Daoy (cell line): Measurements from ENCODE around the gene MCM7. TPM values are rescaled to one million over a fixed set of nuclear protein-coding genes. Genes with fewer than 3 reads are reported as not detected.
"Not testable (repeated sequence)": the region's sequence is repeated elsewhere in the genome, so short reads cannot be mapped to it uniquely, and the experiment has no call there.

Experiments used
- DNase-seq: peaks from one replicate; pipeline ENCODE4 v3.0.0-alpha.2; 2015; ENCODE audit warnings: low read depth
- total RNA-seq: library from RNA; depleted of rRNA; stranded (reverse); fragments of >200 nt; shearing (Covaris generic); gene quantifications from 2 replicates; pipeline ENCODE4 v1.2.3, GENCODE V29; 2014; rRNA removed

The MCM7 gene
- total RNA-seq = 469 and 539 TPM in 2 replicates

DNA sequence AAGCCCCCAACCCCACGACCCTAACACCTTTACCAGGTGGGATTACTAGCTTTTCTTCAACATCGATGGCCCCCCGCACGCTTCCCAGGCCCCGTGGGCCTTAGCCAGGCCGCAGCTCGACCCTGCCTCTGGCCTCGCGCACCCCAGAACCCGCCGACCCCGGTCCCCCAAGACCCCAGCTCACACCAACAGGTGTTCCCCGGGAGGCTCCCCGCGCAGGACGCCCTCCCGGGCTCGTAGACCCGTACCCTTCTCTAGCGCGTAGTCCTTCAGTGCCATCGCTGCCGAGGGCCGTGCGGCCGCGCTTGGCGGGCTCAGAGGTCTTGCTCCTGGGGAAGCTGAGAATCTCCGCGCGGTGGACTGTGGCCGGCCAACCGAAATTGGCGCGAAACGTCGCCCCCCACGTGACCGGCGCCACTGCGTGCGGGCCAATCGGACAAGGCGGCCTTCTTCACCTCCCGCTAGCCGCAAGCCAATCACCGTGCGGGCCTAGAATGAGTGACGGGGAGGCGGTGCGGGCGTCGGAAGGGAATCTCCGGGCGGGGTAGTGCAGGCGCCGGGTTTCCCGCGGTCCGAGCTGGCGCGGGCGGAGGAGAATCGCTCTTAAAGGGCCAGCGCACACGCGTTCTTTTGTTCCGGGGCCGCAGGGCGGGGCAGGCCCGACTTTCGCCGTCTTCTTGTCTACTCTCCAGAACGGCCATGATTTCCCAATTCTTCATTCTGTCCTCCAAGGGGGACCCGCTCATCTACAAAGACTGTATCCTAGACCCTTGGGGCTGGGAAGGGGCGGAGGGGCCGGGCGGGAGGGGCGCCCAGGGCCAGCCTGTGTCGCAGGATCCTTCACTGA, at the start of gene MCM7, which contains the start of gene AP4M1:
TSS of gene MCM7 (minus strand) at position 382 of the 847 bp plus-strand sequence. CDS start at position 279, 103 bp downstream.
TSS of gene AP4M1 (plus strand) at position 628 of the 847 bp plus-strand sequence. CDS start at position 700, 72 bp downstream.
- peak; percentile 100 for DNase-seq

DNA sequence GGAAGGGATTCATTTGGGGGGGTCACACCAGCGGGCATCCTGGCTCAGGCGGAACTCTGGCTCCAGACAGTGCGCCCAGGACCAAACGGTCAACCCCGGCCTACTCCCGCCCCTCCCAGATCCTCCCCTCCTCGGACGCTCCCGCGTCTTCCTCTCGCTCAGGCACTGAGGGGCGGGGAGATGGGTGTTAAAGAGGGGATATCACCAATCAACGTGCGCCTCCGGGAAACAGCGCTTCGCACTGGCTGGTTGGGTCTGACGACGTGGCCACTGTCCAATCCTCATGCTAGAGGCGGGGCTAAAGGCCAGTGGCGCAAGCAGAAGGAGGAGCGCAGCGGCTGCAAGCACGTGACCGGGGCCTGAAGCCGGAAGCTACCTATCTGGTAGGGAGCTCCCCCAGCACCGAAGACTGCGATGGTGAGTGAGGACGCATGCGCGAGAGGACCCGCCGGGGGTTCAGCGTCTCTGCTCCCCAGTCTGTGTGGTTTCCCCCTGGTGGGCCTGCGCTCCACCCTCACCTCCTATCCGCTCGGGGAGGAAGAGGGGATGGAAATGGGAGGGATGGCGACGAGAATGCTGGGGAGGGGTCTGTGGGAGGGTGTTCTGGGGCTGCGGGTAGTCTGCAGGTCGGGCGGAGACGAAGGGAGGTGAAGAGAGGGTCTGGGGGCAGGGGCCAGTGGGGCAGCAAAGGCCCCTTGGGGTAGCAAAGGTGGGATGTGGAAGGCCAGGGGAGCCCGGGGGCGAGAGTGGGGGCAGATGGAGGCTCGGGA, 47.5 kb upstream of the MCM7 start, which contains the start of gene LAMTOR4:
TSS of gene LAMTOR4 (plus strand) at position 360 of the 770 bp plus-strand sequence. CDS start at position 415, 55 bp downstream.
- DNase-seq = peak; percentile 100

DNA sequence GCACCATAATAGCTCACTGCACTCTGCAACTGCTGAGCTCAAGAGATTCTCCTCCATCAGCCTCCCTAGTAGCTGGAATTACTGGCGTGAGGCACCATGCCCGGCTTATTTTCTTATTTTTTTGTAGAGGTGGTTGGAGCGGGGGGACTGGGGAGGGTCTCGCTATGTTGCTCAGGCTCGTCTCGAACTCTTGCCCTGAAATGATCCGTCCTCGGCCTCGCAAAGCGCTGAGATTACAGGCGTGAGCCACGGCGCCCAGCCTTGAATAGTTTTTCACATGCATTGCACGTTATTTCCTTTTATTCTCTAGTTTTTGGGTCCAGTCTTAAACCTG, 47.0 kb upstream of the MCM7 start:
- no peak for DNase-seq

DNA sequence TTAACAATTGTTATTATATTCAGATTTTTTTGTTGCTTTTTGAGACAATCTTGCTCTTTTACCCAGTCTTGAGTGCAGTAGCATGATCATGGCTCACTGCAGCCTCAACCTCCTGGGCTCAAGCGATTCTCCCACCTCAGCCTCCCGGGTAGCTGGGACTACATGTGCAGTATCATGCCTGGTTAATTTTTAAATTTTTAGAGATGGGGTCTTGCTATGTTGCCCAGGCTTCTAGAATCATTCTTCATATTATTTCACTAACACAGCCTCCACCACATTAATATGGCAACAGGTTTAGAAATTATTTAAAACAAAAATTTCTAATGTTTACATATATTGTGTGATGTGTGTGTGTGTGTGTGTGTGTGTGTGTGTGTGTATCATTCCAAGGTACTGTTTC, 46.1 kb upstream of the MCM7 start:
- DNase-seq = no peak

DNA sequence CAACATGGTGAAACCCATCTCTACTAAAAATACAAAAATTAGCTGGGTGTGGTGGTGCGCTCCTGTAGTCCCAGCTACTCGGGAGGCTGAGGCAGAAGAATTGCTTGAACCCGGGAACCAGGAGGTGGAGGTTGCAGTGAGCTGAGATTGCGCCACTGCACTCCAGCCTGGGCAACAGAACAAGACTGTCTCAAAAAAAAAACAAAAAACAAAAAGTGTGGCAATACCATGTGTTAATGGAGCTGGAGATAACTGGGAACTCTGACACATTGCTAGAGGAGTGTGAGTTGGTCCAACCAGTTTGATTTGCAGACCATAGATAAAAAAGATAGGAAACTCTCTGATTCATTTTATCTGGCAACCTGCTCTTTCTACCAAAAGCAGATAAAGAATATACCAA, 45.2 kb upstream of the MCM7 start:
- not testable (repeated sequence) for DNase-seq

DNA sequence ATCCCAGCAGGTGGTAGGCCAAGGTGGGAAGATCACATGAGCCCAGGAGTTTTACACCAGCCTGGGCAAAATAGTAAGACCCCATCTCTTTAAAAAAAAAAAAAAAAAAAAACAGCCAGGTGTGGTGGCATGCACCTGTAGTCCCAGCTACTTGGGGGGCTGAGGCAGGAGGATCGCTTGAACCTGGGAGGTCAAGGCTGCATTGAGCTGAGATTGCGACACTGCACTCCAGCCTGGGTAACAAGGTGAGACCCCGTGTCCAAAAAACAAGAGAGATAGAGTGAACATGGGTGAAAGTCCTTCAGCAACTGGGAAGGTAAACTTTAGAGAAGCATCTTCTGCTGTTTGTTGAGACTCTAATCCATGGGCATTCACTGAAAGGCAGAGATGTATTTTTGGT, 41.3 kb upstream of the MCM7 start:
- no peak for DNase-seq

DNA sequence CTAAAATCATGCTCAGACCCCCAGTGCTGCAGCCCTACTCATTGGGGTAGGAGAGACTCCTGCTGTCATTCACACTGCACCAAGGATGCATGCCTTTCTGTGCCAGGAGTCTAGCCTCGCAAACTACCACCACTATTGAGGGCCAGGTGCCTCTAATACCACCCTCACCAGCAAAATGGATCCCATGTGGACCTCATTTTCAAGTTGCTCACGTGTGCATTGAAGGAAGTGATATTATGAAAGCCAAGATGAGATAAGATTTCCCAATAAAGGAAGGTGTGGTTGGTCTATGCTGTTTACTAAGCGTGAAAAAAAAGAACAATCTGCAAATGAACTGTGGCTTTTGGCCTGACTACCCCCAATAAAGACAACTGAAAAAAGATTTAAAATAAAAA, 40.4 kb upstream of the MCM7 start:
- DNase-seq = no peak

DNA sequence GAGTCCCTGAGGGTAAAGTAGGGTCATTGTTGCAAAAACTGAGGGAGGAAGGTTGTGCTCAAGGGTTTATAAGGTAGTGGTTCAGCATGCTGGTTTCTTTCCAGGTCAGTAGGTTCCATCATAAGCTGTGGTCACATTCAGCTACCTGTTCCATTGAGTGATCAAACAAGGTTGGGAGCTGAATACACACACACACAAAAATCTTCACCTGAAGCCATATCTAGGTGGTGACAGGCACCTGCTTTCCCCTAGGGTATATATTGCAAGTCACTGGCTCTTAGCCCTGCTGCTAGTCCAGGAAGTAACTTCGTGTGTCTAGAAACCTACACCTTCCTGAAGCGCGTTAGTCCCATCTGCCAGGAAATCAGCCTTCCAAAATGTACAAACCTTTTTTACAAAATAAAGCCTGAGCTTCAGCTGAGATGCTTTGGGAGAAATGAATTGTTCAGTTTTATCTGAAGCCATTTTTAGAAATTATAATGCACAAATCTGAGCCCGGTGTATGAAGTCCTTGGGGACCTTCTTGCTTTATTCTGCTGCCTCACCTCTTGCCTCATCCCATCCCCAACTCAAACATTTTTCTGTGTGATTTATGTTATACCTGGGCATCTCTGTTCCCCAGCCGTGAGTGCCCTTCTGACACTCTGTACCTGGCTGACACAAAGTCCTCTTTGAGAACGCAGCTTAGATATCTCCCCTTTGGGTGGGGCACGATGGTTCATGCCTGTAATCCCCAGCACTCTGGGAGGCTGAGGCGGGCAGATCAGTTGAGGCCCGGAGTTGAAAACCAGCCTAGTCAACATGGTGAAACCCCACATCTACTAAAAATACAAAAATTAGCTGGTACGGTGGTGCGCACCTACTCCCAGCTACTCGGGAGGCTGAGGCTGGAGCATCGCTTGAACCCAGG, 36.9 kb upstream of the MCM7 start:
- DNase-seq = no peak

DNA sequence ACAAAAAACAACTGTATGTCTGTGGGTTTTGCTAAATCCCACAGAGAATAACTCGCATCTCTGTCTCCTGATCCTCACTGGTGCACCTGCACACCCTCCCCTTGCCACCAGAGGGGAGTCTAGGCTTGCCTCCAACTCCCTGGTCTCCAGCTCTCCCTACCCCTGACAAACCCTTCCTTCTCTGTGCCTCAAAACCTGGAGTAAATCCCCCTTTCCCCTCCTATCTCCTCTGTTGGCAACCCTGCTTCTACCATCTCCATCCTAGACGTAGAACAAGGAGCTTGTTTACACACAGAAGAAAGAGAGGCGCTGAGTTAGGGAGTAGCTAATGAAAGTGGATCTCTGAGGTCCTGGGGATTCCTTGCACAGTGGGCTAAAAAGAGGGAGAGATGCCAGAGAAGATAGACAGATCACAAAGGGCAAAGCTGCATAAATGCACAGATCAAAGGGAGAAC, 31.5 kb upstream of the MCM7 start:
- DNase-seq = peak; percentile 88

DNA sequence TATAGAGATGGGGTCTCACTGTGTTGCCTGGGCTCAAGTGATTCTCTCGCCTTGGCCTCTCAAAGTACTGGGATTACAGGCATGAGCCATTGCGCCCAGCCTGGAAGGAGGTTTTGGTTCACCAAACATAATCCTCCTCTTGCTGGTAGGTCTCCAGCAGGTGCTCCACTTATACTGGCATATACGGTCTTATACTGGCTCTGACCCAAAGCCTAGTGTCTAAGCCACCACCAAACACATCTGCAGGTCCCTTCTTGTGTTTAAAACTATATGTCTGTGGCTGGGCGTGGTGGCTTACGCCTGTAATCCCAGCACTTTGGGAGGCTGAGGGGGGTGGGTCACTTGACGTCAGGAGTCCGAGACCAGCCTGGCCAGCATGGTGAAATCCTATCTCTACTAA, 30.9 kb upstream of the MCM7 start:
- DNase-seq = no peak

DNA sequence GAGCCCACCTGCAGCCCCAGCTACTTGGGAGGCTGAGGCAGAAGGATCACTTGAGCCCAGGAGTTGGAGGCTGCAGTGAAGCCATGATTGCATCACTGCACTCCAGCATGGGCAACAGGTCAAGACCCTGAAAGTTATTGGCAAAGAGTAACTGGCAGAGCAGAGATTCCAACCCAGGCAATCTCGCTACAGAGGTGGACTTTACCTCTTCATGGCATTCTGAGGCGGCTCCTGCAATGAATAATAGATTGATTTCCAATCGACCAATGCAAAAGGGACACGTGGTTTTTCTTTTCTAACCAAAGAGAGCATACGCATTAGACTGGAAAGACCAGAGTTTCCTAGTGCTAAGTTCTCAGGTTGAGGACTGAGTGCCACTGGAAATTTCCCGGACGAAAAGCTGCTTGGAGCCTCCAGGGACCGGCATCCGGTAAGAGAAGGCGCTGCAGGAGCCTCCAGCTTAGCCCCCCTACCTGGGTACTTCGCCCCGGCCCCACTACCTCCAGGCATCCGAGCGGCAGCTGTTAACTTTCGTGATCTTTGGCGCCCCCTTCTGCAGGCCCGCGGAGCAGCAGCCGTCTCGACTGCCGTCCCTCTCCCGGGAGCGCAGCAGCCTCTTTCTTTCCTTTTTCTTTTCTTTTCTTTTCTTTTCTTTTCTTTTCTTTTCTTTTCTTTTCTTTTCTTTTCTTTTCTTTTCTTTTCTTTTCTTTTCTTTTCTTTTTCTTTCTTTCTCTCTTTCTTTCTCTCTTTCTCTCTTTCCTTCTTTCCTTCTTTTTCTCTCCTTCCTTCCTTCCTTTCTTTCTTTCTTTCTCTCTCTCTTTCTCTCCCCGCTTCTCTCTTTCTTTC, 29.6 kb upstream of the MCM7 start:
- peak; percentile 88 for DNase-seq

DNA sequence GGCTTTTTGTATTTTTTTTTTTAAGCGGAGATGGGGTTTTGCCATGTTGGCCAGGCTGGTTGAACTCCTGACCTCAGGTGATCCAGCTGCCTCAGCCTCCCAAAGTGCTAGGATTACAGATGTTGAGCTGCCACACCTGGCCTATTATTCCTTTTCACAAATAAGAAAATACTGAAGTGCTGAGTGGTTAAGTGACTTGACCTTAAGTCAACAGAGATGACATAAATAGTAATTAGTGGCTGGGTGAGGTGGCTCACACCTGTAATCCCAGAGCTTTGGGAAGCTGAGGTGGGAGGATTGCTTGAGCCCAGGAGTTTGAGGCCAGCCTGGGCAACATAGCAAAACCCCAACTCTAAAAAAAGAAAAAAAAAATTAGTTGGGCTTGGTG, 29.0 kb upstream of the MCM7 start:
- DNase-seq = not testable (repeated sequence)

DNA sequence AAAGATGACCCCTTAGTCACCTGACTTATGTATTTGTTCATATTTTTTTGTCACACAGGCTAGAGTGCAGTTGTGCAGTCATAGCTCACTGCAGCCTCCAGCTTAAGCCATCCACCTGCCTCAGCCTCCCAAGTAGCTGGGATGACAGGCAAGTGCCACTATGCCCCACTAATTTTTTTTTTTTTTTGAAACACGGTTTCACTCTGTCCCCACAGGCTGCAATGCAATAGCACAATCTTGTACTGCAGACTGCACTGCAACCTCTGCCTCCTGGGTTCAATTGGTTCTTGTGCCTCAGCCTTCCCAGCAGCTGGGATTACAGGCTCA, 27.4 kb upstream of the MCM7 start:
- no peak for DNase-seq

DNA sequence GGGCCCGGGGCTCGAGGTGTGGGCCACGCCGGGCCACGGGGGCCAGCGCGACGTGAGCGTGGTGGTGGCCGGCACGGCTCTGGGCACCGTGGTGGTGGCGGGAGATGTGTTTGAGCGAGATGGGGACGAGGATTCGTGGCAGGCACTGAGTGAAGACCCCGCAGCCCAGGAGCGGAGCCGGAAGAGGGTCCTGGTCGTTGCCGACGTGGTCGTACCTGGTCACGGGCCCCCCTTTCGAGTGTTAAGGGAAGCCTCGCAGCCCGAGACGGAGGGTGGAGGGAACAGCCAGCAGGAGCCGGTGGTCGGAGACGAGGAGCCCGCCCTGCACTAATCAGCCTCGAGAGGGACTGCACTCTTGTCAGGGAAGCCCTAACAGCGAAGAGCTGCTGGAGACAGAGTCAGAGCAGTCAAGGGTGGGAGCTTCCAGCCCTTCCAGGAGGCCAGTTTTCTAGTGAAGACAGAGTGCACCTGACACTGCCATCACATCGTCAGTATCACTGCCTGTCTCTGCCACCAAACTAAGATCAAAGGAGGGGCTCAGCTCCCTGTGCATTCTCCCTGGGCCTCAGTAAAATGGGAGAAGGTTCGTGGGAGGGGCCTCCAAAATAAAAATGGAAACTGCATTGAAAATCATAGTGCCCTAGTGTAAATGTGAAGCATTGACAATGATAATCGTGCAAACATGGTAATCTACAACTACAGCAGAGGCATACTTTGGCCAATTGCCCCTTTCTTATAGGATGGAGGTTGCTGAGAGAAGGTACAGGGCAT, 26.9 kb upstream of the MCM7 start:
- DNase-seq = peak; percentile 58

DNA sequence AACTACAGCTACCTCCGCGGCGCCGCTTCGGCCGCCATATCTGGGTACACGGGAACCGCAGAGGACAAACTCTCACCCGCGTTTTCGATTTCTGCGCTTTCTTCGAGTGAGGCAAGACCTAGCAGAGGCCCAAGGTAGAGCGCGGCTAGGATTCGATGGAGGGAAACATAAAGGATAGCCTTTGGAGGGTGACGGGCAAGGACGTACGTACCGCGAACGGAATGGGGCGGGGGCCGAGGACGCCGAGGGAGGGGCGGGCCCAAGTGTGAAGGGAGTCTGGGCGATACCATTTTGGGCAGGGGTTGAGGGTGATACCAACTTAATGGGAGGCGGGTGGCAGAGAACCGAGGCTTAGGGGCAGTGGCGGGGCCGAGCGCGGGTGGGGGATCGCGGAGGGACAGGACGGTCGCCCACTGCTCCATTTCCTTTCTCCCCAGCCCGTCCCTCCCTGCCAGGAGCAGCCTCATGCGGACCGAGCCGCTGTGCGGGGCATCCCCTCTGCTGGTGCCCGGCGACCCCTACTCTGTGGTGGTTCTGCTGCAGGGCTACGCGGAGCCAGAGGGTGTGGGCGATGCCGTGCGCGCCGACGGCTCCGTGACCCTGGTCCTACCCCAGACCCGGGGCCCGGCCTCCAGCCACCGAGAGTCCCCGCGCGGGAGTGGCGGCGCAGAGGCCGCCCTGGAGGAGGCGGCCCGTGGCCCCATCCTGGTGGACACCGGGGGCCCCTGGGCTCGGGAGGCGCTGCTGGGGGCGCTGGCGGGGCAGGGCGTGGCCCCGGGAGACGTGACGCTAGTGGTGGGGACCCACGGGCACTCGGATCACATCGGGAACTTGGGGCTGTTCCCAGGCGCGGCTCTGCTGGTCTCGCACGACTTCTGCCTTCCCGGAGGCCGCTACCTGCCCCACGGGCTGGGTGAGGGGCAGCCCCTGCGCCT, 26.0 kb upstream of the MCM7 start, which contains the start of gene MBLAC1:
TSS of gene MBLAC1 (plus strand) at position 37 of the 935 bp plus-strand sequence. CDS start at position 466, 429 bp downstream.
- DNase-seq = peak; percentile 97

DNA sequence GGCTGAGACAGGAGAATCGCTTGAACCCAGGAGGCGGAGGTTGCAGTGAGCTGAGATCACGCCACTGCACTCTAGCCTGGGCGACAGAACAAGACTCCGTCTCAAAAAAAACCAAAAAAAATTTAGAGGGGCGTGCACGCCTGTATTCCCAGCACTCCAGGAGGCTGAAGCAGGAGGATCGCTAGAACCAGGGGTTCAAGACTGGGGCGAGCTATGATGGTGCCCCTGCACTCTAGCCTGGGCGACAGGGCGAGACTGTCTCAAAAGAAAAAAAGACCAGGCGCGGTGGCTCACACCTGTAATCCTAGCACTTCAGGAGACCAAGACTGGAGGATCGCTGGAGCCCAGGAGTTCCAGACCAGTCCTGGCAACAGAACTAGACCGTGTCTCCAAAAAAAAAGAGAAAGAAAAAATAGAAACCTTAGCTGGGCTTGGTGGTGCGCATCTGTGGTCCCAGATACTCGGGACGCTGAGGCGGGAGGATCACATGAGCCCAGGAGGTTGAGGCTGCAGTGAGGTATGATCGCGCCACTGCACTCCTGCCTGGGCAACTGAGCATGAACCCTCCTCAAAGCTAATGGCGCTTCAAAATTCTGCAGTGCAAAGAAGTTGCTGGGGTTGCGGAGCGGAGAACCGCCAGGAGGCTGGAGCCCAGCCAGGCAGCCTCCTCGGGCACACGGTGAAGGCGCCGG, 25.2 kb upstream of the MCM7 start:
- DNase-seq = no peak

DNA sequence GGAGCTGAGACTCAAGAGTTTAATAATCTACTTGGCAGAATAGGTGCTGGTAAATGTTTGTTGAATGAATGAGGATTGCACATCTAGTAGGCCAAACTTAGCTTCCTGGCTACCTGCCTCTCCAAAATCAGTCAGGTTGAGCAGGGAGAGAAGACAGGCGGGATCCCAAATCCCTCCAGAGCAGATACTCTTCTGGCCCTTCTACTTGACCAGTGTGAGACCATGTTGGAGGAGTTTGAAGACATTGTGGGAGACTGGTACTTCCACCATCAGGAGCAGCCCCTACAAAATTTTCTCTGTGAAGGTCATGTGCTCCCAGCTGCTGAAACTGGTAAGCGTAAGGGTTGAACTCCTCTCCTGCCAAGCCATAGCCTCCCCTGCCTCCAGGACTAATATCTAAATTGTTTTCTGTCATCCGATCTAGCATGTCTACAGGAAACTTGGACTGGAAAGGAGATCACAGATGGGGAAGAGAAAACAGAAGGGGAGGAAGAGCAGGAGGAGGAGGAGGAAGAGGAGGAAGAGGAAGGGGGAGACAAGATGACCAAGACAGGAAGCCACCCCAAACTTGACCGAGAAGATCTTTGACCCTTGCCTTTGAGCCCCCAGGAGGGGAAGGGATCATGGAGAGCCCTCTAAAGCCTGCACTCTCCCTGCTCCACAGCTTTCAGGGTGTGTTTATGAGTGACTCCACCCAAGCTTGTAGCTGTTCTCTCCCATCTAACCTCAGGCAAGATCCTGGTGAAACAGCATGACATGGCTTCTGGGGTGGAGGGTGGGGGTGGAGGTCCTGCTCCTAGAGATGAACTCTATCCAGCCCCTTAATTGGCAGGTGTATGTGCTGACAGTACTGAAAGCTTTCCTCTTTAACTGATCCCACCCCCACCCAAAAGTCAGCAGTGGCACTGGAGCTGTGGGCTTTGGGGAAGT, 23.4 kb upstream of the MCM7 start:
- DNase-seq = no peak
